Fibroblast of the conjunctiva (primary cell): ENCODE results near the gene F11R.
"Not testable (repeated sequence)": the region's sequence is repeated elsewhere in the genome, so short reads cannot be mapped to it uniquely, and the experiment has no call there.

Experiments
- DNase-seq: peaks from one replicate; pipeline ENCODE4 v3.0.0-alpha.2; 2010; ENCODE audit warnings: low read depth

The F11R gene

GRCh38 chr1:160971618-160972056 is 49.3 kb downstream of the F11R start:
- DNase-seq = no peak

DNA sequence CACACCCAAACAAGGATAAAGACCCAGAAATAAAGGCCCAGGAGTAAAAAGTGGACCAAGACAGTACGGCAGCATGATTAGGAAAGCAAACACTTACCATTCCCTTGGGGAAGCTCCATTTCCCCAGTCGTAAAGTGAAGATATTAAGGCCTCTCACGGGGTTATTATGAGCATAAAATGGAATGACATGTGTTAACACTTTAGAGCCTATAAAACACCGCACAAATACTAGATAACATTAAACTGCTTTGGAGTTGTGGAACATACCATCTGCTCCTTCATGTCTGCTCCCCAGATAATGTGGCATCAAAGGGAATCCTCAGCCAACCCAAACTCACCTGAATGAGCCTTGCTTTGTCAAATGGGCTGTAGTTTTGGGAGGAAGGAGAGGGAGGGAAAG is 57.4 kb downstream of the F11R start:
- DNase-seq = no peak

DNA sequence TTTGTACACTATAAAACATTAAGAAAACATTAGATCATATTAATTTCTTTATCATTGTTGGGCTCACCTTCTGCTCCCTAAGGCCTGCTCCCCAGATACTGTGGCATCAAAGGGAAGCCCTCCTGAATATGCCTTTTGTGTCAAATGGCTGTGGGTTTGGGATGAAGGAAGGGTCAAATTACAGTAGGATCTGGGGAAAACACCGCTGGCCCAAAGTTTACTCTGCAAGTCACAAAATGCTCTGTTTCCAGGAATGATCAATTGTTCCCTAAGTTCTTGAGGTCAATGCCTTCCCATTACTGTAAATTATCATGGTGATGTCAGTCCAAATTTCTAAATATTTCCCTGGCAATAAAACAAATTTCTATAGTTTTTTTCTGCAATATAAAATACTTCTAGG is 59.5 kb downstream of the F11R start:
- no peak for DNase-seq

GRCh38 chr1:160956966-160957365 is 64.0 kb downstream of the F11R start:
- no peak for DNase-seq

DNA sequence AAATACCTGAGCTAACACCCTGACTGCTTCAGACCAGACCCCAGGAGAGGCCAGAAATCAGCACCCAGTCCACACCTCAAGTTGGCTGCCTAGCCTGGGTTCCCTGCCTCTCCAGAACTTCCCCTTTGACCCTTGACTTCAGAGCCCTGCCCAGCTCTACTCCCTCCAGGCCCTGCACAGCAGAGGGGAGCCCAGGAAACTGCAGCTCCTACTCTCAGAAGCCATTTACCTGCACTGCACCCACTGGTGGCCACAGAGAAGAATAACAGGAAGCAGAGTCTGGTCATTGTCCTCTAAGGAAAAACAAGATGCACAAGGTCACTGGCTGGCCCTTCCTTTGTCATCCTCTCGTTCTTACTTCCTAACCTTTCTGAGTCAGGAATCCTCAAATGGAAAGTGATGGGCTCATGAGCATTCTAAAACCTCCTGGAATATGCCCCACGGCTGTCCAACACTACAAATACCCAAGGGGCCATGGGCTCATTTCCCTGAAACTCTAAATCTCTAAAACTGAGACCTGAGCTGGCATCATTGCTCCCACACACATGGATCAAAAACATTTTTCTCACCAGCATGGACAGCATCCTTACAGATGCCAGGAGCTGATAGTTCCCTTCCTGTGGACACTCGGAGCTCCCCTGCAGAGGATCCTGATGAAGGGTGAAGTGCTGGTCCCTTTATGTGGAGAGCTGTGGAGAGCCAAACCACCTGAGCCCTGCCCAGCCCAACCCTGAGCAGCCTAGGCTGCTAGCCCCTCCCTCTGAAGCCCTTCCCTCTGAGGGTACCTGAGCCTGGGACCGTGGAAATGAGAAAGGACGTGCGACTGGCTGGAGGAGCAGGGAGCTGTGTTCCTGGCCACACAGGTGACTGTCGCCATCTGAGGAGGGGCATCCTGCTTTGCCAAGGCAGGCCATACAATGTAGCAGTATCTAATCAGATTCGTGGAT is 66.5 kb downstream of the F11R start, which contains the start of gene ITLN2:
ITLN2 (minus strand) TSS at position 652 of the 947 bp plus-strand sequence; CDS start at position 584, 68 bp downstream.
- no peak for DNase-seq

DNA sequence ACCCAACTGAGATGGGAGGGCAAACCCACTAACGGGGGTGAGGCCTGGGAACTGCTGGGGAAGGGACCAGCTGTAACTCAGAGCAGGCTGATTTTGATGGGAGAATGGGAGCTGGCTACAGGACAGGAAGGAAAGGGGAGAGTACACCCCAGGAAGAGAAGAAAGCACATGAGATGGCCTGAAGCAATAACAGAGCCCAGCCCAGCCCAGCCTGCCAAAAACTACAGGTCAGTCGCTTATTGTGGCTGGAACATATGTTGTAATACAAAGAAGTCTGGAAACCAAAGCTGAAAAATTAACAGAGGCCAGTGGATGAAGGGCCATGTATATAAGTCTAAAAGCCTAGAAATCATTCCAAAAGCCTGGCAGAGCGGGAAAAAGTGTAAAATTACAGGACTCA is 67.9 kb downstream of the F11R start:
- no peak for DNase-seq

DNA sequence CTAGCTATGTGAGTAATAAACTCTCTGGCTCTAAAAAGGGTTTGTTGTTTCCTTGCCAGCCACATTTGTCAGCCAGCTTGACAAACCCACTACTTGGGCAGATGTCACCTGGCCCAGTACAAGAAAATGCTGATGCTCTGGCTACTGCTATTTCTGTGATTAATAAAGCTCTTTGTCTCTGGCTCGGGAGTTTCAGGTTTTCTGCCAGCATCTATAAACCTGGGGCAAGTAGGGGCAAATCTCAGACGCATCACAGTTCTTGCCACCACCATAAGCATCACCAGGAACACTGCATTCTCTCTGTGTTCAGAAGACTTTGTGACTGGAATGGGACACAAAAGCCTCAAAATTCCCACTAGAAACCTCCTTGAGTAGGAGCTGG is 68.8 kb downstream of the F11R start:
- DNase-seq = no peak

GRCh38 chr1:160951443-160952128 is 69.4 kb downstream of the F11R start:
- peak; percentile 13 for DNase-seq

GRCh38 chr1:160950657-160951056 is 70.3 kb downstream of the F11R start:
- DNase-seq = no peak

- DNase-seq = no peak
Measured at GRCh38 chr1:160949881-160950280, 71.1 kb downstream of the F11R start.

GRCh38 chr1:160949216-160949880 is 71.6 kb downstream of the F11R start:
- not testable (repeated sequence) for DNase-seq

GRCh38 chr1:160947174-160947759 is 73.7 kb downstream of the F11R start:
- DNase-seq = not testable (repeated sequence)

DNA sequence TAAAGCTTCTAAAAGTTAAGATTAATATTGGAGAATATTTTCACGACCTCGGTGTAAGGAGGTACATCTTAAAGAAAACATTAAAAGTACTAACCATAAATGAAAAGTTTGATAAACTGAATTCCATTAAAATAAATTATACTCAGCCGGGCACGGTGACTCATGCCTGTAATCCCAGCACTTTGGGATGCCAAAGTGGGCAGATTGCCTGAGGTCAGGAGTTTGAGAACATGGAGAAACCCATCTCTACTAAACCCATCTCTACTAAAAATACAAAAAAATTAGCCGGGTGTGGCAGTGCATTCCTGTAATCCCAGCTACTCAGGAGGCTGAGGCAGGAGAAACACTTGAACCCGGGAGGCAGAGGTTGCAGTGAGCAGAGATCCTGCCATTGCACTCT is 75.1 kb downstream of the F11R start:
- not testable (repeated sequence) for DNase-seq
